Panc1 (cell line): ENCODE data around the gene RAPGEF3. TPM values are rescaled to one million over a fixed set of nuclear protein-coding genes. Genes with fewer than 3 reads are reported as not detected.

Experiments used
- ATAC-seq: fragments of 200-7000 bp; cut with Tn5 transposase; 2 replicates; pipeline ENCODE4 v1.9.1; 2020; ENCODE audit warnings: mild to moderate bottlenecking, moderate library complexity
- BruUV-seq: library from RNA; stranded (reverse); fragments of 400-500 nt; replicated peaks from 2 replicates; lab custom pipeline; 2021; lab: Mats Ljungman, UMichigan
- CTCF ChIA-PET: fragments of 300-600 bp; sonication (Branson Sonifier 250); formaldehyde crosslinking; loops from one replicate; lab custom pipeline; 2022; ENCODE audit warnings: antibody characterized with exemption; lab: Charles Lee
- POLR2A ChIA-PET: fragments of 300-600 bp; sonication (Branson Sonifier 250); formaldehyde crosslinking; loops from one replicate; lab custom pipeline; 2022; ENCODE audit warnings: antibody characterized with exemption; lab: Charles Lee
- DNase-seq: peaks from one replicate; pipeline ENCODE4 v3.0.0-alpha.2; 2010; ENCODE audit warnings: low read depth, low spot score
- H3K27ac ChIP-seq: 2 replicates; pipeline ENCODE4 v1.5.1; 2011; ENCODE audit warnings: mild to moderate bottlenecking, low read length, inconsistent platforms
- H3K27me3 ChIP-seq: fragments of 200-500 bp; sonication (Bioruptor generic); 2 replicates; pipeline ENCODE4 v1.6.0; 2014; ENCODE audit warnings: low read length, inconsistent platforms; ENCODE audit not compliant: control insufficient read depth, insufficient read depth
- H3K36me3 ChIP-seq: fragments of 200-500 bp; sonication (Bioruptor generic); 2 replicates; pipeline ENCODE4 v1.5.1; 2014; ENCODE audit warnings: inconsistent platforms, mild to moderate bottlenecking, low read length, moderate library complexity; ENCODE audit not compliant: control insufficient read depth, insufficient read depth
- H3K4me1 ChIP-seq: 2 replicates; pipeline ENCODE4 v1.5.1; 2011; ENCODE audit warnings: inconsistent platforms, mild to moderate bottlenecking, low read length, moderate library complexity; ENCODE audit not compliant: control insufficient read depth, insufficient read depth
- H3K4me3 ChIP-seq, 2 experiments: 2 replicates each; pipeline ENCODE4 v1.5.1; 2011 to 2012; ENCODE audit warnings: low read depth in 2 of 2, low read length in 2 of 2, mild to moderate bottlenecking in 2 of 2, inconsistent platforms in 1 of 2, moderate library complexity in 1 of 2
- H3K9me3 ChIP-seq: fragments of 200-500 bp; sonication (Bioruptor generic); 2 replicates; pipeline ENCODE4 v1.5.1; 2014; ENCODE audit warnings: low read depth, mild to moderate bottlenecking, inconsistent platforms, low read length, moderate library complexity; ENCODE audit not compliant: control insufficient read depth, insufficient read depth
- POLR2AphosphoS5 ChIP-seq: IDR thresholded peaks from 2 replicates; pipeline ENCODE4 v1.6.1; 2012; ENCODE audit warnings: mild to moderate bottlenecking, low read depth, low read length, moderate library complexity
- REST ChIP-seq, 2 experiments: IDR thresholded peaks; 2 replicates each; pipeline ENCODE4 v1.6.1; 2011 to 2012; ENCODE audit warnings: low read depth in 2 of 2, control low read depth in 1 of 2, low read length in 1 of 2, mild to moderate bottlenecking in 1 of 2, moderate library complexity in 1 of 2; ENCODE audit not compliant: insufficient read depth in 1 of 2
- SIN3A ChIP-seq: IDR thresholded peaks from 2 replicates; pipeline ENCODE4 v1.6.1; 2012; ENCODE audit warnings: low read depth, mild to moderate bottlenecking, low read length, moderate library complexity, borderline replicate concordance; ENCODE audit not compliant: insufficient read depth
- TCF7L2 ChIP-seq: IDR thresholded peaks from 2 replicates; pipeline ENCODE4 v1.6.1; 2011; ENCODE audit warnings: mild to moderate bottlenecking, low read depth, low read length, inconsistent platforms
- in situ Hi-C: cut with HindIII; loops from 2 replicates; pipeline ENCODE4 v1.10.0; 2016; ENCODE audit warnings: low sequenced_read_pairs, low pct_unique_long_range_greater_than_20kb
- intact Hi-C: fragments of 100-400 bp; cut with micrococcal nuclease; formaldehyde crosslinking; loops from one replicate; pipeline ENCODE4 v1.10.0; 2022; ENCODE audit not compliant: unreplicated experiment
- total RNA-seq: library from RNA; stranded (reverse); gene quantifications from one replicate; pipeline ENCODE4 v1.2.1, GENCODE V29; 2021; ENCODE audit not compliant: unreplicated experiment
- TF ChIP-seq, protein P1 (sequence below): fragments of 450-650 bp; IDR thresholded peaks from 2 replicates; pipeline ENCODE4 v1.5.1; 2017; ENCODE audit warnings: mild to moderate bottlenecking

The RAPGEF3 gene
- total RNA-seq, 1 experiment from 2014 or later = 5.8 TPM

DNA sequence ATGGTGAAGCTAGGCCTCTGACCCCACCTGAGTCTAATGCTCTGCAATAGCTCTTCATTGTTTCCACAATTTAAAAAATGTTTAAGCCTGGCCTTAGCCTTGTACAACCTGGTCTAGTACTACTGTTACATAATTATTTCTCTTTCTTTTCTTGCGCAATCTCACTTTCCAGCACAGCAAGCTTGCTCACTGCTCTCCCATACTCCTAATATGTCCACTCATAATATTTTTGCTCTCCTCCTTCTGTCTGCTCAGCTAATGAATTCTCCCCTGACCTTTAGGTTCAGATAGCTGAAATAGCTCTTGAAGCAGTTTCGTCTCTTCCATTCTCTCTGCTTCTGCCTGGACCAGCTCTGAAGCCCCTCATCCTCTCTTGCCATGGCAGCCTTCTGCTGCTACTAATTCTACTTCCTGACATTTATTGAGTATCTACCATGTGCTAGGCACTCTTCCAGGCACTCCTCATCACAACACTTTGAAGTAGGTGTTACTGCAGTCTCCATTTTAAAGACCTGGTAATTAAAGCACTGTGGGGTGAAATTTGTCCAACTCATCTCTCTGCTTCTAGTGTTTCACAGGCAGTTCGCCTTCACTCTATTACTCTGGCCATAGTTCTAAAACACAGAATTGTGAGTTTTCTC is 11.5 kb upstream of the RAPGEF3 start:
- Histone ChIP-seq H3K4me3 (no peak overlapping the region), H3K27ac (peak overlapping the region; percentile 73; the same call in 1 of the 2 replicates), H3K36me3 (no peaks in the 10 kb centered on the region; the same call in 1 of the 2 replicates), H3K27me3 (no peaks in the 10 kb centered on the region), H3K4me1 (peaks cover 38% of the 10 kb centered on the region), H3K9me3 (no peaks in the 10 kb centered on the region)
- TF ChIP-seq SIN3A (no peak), POLR2AphosphoS5 (no peak), REST (IDR thresholded peaks at IDR 0.05; ENCODE audit: insufficient read depth in 1 of 2, low read depth in 2 of 2, low read length in 1 of 2) (no peak), TCF7L2 (no peak)
- TF ChIP-seq, protein P1, sequence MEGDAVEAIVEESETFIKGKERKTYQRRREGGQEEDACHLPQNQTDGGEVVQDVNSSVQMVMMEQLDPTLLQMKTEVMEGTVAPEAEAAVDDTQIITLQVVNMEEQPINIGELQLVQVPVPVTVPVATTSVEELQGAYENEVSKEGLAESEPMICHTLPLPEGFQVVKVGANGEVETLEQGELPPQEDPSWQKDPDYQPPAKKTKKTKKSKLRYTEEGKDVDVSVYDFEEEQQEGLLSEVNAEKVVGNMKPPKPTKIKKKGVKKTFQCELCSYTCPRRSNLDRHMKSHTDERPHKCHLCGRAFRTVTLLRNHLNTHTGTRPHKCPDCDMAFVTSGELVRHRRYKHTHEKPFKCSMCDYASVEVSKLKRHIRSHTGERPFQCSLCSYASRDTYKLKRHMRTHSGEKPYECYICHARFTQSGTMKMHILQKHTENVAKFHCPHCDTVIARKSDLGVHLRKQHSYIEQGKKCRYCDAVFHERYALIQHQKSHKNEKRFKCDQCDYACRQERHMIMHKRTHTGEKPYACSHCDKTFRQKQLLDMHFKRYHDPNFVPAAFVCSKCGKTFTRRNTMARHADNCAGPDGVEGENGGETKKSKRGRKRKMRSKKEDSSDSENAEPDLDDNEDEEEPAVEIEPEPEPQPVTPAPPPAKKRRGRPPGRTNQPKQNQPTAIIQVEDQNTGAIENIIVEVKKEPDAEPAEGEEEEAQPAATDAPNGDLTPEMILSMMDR = no peak
- DNase-seq (no peak), ATAC-seq (no peak)
- ChIA-PET POLR2A (interaction anchor here (0.6 kb wide), 1 partner anchor 57 kb away, joined by 4 read pairs; no protein-coding TSS in a partner anchor), CTCF (interaction anchor here (0.9 kb wide), 1 partner anchor 59 kb away, joined by 3 read pairs; no protein-coding TSS in a partner anchor)
- intact Hi-C loops = no loop called here
- no TSS peak for BruUV-seq
- in situ Hi-C loops = no loop called here

- Histone ChIP-seq H3K4me3 (no peak overlapping the region), H3K36me3 (no peaks in the 10 kb centered on the region; the same call in 1 of the 2 replicates), H3K27ac (peak overlapping the region; percentile 75; the same call in 1 of the 2 replicates), H3K9me3 (no peaks in the 10 kb centered on the region), H3K4me1 (peaks cover 32% of the 10 kb centered on the region), H3K27me3 (no peaks in the 10 kb centered on the region)
- TF ChIP-seq SIN3A (no peak), POLR2AphosphoS5 (no peak), REST (IDR thresholded peaks at IDR 0.05; ENCODE audit: insufficient read depth in 1 of 2, low read depth in 2 of 2, low read length in 1 of 2) (no peak), TCF7L2 (no peak)
- TF ChIP-seq, protein P1 = no peak
- intact Hi-C loops (no loop called here), in situ Hi-C loops (no loop called here)
- ATAC-seq (no peak), DNase-seq (no peak)
- no TSS peak for BruUV-seq
- ChIA-PET POLR2A (interaction anchor here (0.5 to 0.6 kb wide), 2 partner anchors 58 to 771 kb away, joined by 4 to 5 read pairs; no protein-coding TSS in a partner anchor), CTCF (interaction anchor here (0.6 to 1.0 kb wide), 2 partner anchors 25 to 41 kb away, joined by 3 read pairs; no protein-coding TSS in a partner anchor)
These were observed 10.8 kb upstream of the RAPGEF3 start for GRCh38 chr12:47769234-47770085.
